Stimulated activated naive CD8-positive, alpha-beta T cell treated with anti-CD3 and anti-CD28 coated beads, Interleukin-15, amount 100 ng/mL, for 72 hours (primary cell): ENCODE results near the gene DOCK1.

Experiments used
- ATAC-seq: fragments of 150-1000 bp; cut with Tn5 transposase; 2 replicates; pipeline ENCODE4 v1.10.0; 2021; ENCODE audit warnings: mild to moderate bottlenecking, moderate library complexity
- DNase-seq, 2 donors: peaks; one replicate each; pipeline ENCODE4 v3.0.0; 2021 to 2022
- H3K27ac Mint-ChIP-seq, 2 donors: one replicate each; pipeline ENCODE4 v1.8.0; 2022; ENCODE audit warnings: mild to moderate bottlenecking in 2 of 2, mixed read lengths in 2 of 2, moderate library complexity in 2 of 2
- H3K27me3 Mint-ChIP-seq: one replicate; pipeline ENCODE4 v1.8.0; 2022; ENCODE audit warnings: mixed read lengths
- H3K4me1 Mint-ChIP-seq: one replicate; pipeline ENCODE4 v1.8.0; 2022; ENCODE audit warnings: mild to moderate bottlenecking, mixed read lengths
- H3K4me3 Mint-ChIP-seq, 2 donors: one replicate each; pipeline ENCODE4 v1.8.0; 2022; ENCODE audit warnings: mild to moderate bottlenecking in 2 of 2, mixed read lengths in 2 of 2, moderate library complexity in 1 of 2
- H3K9me3 Mint-ChIP-seq, 2 donors: one replicate each; pipeline ENCODE4 v1.8.0; 2022; ENCODE audit warnings: mixed read lengths in 2 of 2

DOCK1 gene

DNA sequence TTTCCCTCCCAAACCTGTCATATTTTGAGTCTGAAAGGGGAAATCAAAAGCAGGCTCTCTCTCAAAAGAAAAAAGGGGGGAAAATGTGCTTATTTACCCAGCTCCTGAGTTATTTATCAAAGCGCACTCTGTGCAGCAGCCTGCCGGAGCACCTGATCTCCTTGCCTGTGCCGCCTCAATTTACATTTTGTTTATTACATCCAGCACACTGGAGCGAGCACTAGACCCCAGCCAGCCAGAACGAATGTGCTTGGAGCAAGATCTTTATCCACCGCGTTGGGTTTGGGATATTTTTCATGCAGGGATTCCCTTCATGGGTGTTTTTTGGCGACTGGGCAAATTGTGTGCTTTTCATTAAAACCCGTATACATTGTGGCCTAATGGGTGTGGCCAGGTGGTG lies 453.1 kb downstream of the DOCK1 start:
- no peak for ATAC-seq
- Mint-ChIP-seq H3K4me1 (no peaks in the 10 kb centered on the region), H3K27ac (no peak overlapping the region), H3K4me3 (no peak overlapping the region), H3K9me3 (no peaks in the 10 kb centered on the region), H3K27me3 (peaks cover 7% of the 10 kb centered on the region)
- DNase-seq, result no peak

DNA sequence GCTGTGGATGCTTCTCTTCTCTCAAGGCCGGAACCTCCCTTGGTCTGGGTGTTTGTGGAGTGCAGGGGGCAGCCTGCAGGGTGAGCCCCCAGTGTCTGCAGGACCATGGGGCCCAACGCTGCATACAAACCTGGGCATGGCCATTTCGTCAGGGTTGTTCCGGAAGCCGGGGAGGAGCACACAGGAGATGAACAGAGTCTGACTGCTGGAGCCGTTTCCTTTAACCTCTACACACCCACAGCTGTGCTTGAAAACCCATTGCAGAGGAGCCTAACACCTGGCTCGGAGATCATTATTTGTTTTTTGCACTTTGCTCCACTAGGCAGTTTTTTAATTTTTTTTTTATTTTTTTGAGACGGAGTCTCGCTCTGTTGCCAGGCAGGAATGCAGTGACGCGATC lies 458.8 kb downstream of the DOCK1 start:
- H3K4me1 Mint-ChIP-seq, result no peaks in the 10 kb centered on the region
- no peaks in the 10 kb centered on the region for H3K9me3 Mint-ChIP-seq
- ATAC-seq, result no peak
- no peak overlapping the region for H3K27ac Mint-ChIP-seq
- H3K27me3 Mint-ChIP-seq, result peaks cover 7% of the 10 kb centered on the region
- no peak overlapping the region for H3K4me3 Mint-ChIP-seq
- DNase-seq, result no peak

DNA sequence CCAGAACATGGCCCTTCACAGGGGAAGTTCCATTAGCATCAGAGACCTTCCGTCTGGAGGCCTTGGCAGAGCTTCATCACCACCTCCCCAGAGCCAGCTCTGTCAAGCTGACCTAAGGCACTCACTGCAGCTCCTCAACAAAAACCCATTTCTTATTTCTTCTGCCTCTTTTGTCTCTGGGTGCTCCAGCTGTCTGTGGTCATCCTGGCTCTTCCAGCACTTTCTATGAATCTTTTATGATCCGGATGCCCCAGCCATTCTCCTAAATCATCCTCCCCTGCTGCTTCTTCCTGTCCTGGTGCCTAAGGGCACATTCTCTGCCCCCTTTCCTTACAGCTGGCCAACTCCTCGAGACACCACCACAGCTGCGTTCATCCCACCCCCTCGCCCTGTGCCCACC lies 462.9 kb downstream of the DOCK1 start:
- H3K4me3 Mint-ChIP-seq, result no peak overlapping the region
- no peaks in the 10 kb centered on the region for H3K9me3 Mint-ChIP-seq
- no peaks in the 10 kb centered on the region for H3K27me3 Mint-ChIP-seq
- no peaks in the 10 kb centered on the region for H3K4me1 Mint-ChIP-seq
- ATAC-seq (no peak), DNase-seq (no peak)
- H3K27ac Mint-ChIP-seq, result peak overlapping the region in 1 of 2 donors; percentile 78

DNA sequence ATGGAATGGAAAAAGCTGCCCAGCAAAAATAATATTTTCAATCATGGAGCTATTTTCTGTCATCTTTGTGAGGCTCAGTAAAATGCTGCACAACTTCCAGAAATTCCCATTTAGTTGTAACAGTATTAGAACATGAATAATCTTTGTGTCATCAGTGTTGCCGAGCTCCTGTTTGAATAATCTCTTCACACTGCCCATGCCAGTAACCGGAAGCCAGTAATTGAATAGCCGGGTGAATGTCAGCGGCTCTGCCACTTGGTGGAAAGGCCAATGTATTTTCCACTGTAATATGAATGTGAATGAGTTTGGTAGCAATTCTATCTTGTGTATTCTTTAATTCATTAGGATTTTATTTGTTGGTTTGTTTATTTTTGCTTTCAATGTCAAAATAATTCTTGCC lies 463.7 kb downstream of the DOCK1 start:
- Mint-ChIP-seq H3K27me3 (no peaks in the 10 kb centered on the region), H3K9me3 (no peaks in the 10 kb centered on the region), H3K27ac (no peak overlapping the region), H3K4me3 (no peak overlapping the region), H3K4me1 (no peaks in the 10 kb centered on the region)
- ATAC-seq, result no peak
- DNase-seq, result no peak

DNA sequence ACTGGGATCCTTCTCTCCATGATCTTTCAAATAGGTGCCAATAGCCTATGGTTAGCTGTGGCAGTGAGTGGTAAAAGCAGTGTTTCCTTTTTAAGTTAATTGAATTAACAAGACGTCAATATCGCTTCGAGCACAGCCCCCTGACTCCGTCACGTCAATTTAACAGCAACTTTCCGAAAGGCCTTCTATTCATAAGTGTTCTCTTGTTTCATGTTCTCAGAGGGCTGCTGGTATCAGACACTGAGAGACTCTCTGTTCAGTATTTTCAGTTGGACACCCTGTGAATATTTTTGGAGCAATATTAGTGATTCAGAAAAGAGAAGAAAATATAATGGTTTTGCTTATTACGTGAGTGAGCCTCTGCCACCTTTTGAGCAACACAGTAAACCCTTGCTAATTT lies 465.4 kb downstream of the DOCK1 start:
- no peak overlapping the region for H3K27ac Mint-ChIP-seq
- no peak overlapping the region for H3K4me3 Mint-ChIP-seq
- H3K4me1 Mint-ChIP-seq, result no peaks in the 10 kb centered on the region
- no peak for DNase-seq
- no peak for ATAC-seq
- H3K27me3 Mint-ChIP-seq, result no peaks in the 10 kb centered on the region
- H3K9me3 Mint-ChIP-seq, result no peaks in the 10 kb centered on the region

DNA sequence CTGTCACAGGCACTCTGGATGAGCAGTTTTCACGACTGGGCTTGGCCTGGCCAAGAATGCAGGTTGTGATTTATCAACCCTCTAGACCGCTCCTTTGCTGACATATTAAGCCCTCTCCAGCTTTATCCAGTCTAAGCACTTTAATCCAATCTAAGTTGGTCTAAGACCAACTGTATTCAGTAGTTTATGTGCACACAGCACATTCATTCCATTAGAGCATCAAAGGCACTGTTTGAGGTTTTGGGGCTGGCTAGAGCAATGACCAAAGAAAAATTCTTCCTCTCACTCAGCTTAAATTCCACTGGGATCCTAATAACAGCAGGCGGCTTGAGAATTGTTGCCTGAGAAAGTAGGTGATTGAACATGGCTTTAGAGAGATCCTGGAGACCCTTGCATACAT lies 467.1 kb downstream of the DOCK1 start:
- Mint-ChIP-seq H3K27me3 (no peaks in the 10 kb centered on the region), H3K9me3 (no peaks in the 10 kb centered on the region), H3K27ac (peak overlapping the region in 1 of 2 donors; percentile 40), H3K4me3 (no peak overlapping the region), H3K4me1 (no peaks in the 10 kb centered on the region)
- ATAC-seq (no peak), DNase-seq (no peak)

DNA sequence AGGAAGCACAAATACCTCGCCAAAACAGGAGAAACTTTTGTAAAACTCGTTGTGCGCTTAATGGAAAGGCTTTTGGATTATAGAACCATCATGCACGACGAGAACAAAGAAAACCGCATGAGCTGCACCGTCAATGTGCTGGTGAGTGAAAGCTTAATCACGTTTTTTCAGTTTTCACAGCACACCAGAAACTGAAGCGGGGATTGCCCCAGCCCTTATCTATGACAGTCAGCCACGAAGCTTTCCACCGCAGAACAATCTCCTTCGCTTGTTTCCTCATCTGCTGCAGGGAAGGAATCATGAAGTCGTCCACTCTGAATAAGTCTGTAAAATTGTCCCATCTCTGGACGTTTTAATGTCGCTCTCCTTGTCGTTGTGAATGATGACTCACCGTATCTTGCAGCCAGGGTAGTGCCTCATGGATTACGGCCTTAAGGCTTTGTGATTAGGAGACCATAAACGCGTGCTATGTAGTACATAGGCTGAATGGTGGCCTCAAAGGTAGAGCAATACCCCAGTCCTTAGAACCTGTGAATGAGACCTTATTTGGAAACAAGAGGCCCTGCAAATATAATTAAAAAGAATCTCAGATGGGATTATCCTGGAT lies 468.9 kb downstream of the DOCK1 start:
- Mint-ChIP-seq H3K27ac (no peak overlapping the region), H3K4me3 (no peak overlapping the region), H3K4me1 (no peaks in the 10 kb centered on the region), H3K9me3 (no peaks in the 10 kb centered on the region), H3K27me3 (no peaks in the 10 kb centered on the region)
- no peak for DNase-seq
- ATAC-seq, result no peak

DNA sequence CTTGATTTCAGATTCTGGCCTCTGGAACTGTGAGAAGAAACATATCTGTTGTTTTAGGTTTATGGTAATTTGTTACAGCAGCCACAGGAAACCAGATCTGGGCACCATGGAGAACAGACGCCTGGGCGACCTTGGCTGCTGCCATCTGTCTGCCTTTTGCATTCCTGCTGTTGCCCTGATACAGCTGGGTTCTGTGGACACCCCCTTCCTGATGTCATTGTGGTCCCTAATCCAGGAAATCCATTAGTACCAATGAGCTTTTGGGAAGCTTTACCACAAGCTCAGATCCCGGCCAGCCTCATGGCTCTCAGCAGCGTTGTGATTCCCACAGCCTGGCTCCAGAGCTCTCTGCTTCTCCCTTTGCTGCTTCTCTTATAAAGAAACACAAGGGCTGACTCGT lies 469.7 kb downstream of the DOCK1 start:
- ATAC-seq (no peak), DNase-seq (no peak)
- Mint-ChIP-seq H3K27me3 (no peaks in the 10 kb centered on the region), H3K9me3 (no peaks in the 10 kb centered on the region), H3K27ac (no peak overlapping the region), H3K4me3 (no peak overlapping the region), H3K4me1 (no peaks in the 10 kb centered on the region)

DNA sequence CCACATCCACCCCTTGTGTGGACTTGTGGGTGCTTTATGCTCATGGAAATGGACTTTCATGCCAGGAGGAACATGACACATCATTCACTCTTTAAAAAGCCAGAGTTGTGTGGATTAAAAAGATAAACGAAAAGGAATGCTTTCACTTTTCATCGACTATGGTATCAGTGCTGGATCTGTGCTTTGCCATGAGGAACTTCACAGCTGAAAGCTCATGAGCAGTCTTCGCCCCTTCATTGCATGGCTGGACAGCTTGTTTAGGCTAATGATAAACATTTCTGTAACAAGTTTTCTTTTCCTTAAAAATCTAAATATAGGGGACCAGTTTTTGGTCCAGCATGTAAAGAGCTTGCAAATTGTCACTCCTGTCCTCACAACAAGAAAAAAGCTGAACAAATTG lies 470.2 kb downstream of the DOCK1 start:
- H3K4me3 Mint-ChIP-seq, result no peak overlapping the region
- no peaks in the 10 kb centered on the region for H3K27me3 Mint-ChIP-seq
- H3K9me3 Mint-ChIP-seq, result no peaks in the 10 kb centered on the region
- ATAC-seq (no peak), DNase-seq (no peak)
- H3K4me1 Mint-ChIP-seq, result no peaks in the 10 kb centered on the region
- no peak overlapping the region for H3K27ac Mint-ChIP-seq

DNA sequence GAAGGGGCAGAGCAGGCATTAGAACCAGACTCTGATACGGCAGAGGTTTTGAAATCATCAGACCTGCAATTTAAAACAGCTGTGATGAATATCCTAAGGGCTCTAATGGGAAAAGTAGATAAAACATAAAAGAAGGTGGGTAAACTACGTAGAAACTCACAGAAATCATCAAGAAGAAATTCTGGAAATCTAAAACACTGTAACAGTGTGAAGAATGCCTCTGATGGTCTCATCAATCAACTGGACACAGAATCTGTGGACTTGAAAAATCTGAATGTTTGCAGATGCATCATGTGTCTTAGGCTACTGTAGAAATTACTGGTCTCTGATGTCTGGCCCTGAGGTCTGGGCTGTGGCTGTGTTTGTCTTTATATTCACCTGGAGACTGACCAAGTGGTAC lies 470.8 kb downstream of the DOCK1 start:
- Mint-ChIP-seq H3K4me1 (no peaks in the 10 kb centered on the region), H3K4me3 (no peak overlapping the region)

DNA sequence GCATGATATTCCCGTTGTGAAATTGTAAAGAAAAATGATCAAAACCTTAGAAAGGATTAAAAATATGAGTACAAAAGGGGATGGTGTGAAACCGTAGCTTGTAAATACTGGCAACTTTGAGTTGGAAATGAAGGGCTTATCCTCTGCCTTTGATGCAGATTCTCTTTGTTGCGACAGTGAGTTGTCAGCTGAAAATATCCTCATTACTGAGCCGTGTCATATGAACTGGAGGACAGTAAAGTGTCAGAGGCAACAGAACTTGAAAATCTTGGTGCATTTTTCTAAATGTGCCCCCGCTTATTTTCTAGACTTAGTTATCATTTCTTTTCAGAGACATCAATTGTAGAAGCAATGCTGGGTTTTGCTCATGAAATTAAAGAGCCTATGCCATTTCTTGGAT lies 473.4 kb downstream of the DOCK1 start:
- ATAC-seq (no peak), DNase-seq (no peak)
- Mint-ChIP-seq H3K4me1 (no peaks in the 10 kb centered on the region), H3K27ac (no peak overlapping the region), H3K27me3 (no peaks in the 10 kb centered on the region), H3K9me3 (no peaks in the 10 kb centered on the region), H3K4me3 (no peak overlapping the region)

More for the DNA sequence above, 470.8 kb downstream of the DOCK1 start:
- ATAC-seq (no peak), DNase-seq (no peak)
- Mint-ChIP-seq H3K9me3 (no peaks in the 10 kb centered on the region), H3K27ac (no peak overlapping the region), H3K27me3 (no peaks in the 10 kb centered on the region)

DNA sequence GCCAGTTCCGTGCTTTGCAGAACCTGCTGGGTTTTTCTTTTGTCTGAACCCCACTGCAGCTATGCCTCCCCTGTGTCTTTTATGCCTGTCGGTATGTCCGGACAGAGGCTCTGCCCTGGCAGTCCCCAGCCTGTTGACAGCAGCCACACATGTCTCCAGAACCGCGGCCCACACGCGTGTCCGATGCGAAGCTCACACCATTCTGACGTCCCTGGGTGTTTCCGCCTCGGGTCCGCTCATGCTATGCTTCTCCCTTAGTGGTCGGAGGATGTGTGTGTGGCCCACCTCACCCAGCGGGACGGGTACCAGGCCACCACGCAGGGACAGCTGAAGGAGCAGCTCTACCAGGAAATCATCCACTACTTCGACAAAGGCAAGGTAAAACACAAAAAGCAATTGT lies 479.3 kb downstream of the DOCK1 start:
- ATAC-seq, result no peak
- Mint-ChIP-seq H3K27ac (no peak overlapping the region), H3K27me3 (no peaks in the 10 kb centered on the region), H3K4me1 (no peaks in the 10 kb centered on the region), H3K9me3 (no peaks in the 10 kb centered on the region), H3K4me3 (no peak overlapping the region)
- DNase-seq, result no peak

DNA sequence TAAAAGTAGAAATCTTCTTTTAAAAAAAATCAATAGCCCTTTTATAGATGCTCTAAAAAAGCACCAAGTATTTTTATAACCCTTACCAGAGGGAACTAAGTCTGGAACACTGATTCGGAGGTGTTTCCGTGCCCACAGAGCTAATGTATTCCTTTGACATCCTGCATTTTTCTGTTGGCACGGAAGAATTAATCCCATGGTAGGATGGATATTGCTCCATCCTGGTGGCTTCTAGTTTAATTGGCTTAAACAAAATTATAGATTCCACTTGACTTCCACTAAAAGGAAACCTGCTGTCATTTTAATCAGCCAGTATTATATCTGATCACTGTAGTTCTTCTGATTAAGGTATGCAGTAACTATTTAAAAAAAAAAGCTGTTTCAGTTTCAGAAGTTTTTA lies 479.8 kb downstream of the DOCK1 start:
- Mint-ChIP-seq H3K9me3 (no peaks in the 10 kb centered on the region), H3K27me3 (no peaks in the 10 kb centered on the region), H3K4me3 (no peak overlapping the region), H3K27ac (no peak overlapping the region), H3K4me1 (no peaks in the 10 kb centered on the region)
- ATAC-seq (no peak), DNase-seq (no peak)

DNA sequence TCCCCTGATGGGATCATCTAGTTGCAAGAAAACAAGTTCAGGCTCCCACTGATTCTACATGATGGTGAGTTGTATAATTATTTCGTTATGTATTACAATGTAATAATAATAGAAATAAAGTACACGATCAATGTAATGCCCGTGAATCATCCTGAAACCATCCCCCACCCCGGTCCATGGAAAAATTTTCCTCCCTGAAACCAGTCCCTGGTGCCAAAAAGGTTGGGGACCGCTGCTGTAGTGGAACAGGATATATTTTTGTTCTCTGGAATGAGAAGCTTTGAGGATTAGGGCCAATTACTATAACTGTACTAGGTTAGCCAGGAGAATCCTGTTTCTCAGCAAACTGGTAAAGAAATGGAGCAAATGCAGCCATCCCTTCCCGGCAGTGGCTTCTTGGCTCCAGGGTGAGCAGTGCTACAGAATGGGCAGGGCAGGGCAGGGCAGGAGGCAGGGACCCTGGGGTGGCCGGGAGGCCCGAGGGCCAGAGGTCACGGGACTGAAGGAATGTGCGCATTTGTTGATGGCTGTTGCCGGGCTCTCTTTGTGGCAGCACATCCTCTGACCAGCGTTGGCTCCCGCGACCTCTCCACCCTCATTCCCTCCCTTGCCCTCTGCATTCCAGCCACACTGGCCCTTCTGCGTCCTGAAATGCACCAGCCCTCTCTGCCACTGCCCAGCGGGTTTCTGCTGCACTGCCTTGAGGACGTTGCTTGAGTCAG lies 481.5 kb downstream of the DOCK1 start:
- no peak for ATAC-seq
- DNase-seq, result no peak
- no peaks in the 10 kb centered on the region for H3K9me3 Mint-ChIP-seq
- H3K4me3 Mint-ChIP-seq, result no peak overlapping the region
- H3K27me3 Mint-ChIP-seq, result no peaks in the 10 kb centered on the region
- no peak overlapping the region for H3K27ac Mint-ChIP-seq
- H3K4me1 Mint-ChIP-seq, result no peaks in the 10 kb centered on the region

DNA sequence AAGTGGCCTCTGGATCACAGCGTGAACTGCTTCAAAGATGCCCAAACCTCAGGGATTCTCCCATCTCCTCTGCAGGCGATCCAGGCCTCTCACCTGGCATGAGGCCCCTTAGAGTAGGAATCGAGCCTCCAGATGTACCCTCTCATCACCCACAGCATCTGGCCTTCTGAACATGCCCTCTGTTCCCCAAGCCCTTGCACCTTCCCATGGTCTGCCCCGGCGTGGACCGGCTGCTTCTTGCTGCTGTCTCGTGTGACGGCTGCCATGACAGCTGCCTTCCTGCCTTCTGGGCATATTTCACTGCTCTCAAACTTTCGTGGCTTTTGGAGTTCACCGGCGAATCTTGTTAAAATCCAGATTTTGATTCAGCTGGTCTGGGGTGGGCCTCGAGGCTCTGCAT lies 486.6 kb downstream of the DOCK1 start:
- Mint-ChIP-seq H3K4me1 (no peaks in the 10 kb centered on the region), H3K9me3 (no peaks in the 10 kb centered on the region), H3K27ac (peak overlapping the region in 1 of 2 donors; percentile 68), H3K27me3 (no peaks in the 10 kb centered on the region), H3K4me3 (no peak overlapping the region)
- no peak for ATAC-seq
- DNase-seq, result no peak

DNA sequence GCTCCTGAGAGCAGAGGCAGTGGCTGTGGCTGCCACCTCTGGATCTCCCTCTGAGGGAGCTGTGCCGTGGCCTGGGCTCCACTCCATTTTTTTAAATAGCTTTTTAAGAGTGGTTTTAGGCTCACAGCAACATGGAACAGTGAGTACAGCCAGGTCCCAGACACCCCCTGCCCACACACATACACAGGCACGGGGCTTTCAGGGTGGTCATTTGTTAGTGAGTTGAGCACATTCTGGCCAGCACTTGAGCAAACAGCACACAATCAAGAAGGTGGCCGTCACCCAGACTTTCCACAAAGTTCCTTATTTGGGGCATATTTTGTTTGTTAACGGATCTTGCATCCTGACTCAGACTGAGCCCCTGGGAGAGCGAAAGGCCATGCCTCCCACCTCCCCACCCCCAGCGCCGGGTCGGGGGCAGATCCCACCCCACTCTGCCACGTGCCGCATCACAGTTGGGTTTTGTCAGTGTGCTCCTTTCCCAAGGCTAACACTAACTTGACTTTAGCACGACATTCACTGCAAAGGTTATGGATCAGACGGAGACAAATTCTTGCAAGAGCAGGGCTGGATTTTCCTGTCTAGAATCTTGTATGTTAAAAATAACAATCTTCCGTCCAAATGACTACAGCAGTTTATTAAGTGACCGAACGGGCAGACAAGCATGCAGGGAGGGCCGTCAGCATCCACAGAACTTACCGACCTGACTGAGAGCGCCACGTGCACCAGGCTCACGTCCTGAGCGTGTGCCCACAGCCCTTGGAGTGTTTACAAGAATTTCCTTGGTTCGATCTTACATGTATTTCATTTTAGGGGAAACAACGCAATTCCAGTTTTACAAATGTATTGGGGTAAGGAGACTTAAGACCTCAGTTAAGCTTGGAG lies 487.4 kb downstream of the DOCK1 start:
- no peak for DNase-seq
- Mint-ChIP-seq H3K4me1 (no peaks in the 10 kb centered on the region), H3K9me3 (no peaks in the 10 kb centered on the region), H3K4me3 (no peak overlapping the region), H3K27me3 (no peaks in the 10 kb centered on the region), H3K27ac (no peak overlapping the region)
- no peak for ATAC-seq
